NCI-H1694 treated with DMSO at 0.1 percent for 48 hours (cell line): ENCODE measurements around the gene SOST.
"Not testable (repeated sequence)": the region's sequence is repeated elsewhere in the genome, so short reads cannot be mapped to it uniquely, and the experiment has no call there.

ENCODE experiments used
- DNase-seq: peaks from one replicate; lab custom pipeline; 2025; lab: John Stamatoyannopoulos, UW

The SOST gene

DNA sequence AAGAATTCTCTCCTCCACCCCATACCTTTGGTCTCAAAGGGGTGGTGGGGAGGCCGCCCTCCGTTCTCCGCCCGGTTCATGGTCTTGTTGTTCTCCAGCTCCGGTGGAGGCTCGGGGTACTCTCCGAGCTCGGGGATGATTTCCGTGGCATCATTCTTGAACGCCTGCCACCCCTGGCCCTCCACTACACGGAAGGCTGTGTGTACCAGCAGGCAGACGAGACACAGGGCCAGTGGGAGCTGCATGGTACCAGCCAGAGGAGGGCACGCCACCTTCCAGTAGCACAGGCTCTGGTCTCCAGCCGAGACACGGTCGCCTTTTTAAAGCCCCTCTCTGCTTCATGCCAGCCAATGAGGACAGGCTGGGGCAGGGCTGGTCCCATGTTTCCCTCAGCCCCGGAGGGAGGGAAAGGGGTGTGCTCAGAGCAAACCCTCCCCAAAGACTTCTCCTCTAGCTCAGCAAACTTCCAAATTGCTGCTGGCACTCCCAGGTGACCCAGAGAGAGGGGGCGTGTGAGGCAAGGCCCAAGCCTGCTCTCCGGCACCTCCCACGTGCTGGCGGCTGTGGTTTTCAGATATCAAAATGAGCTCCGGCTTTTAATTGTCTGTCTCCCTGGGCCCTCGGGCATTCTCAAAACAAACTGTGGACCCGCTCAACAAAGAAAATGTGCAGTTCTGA lies at the start of gene SOST:
TSS of gene SOST (minus strand) at position 295 of the 678 bp plus-strand sequence. CDS start at position 245, 50 bp downstream.
- DNase-seq, result no peak

DNA sequence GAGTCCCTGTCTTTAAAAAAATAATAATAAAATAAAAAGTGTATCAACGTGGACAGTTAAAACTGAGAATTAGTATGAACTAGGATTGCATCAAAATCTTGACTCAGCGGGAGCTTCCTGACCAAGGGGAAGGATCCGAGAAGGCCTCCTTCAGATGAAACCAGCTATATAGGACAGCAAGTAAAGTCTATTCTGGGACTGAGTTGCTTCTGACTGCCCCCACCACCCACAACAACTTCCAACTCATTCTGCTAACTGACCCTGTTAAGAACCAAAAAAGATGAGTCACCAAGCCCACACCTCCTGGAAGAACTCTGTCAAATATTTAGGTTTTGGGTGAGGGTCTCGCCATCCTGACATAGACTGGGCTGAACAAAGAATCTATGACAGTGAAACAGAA lies 49.5 kb upstream of the SOST start:
- no peak for DNase-seq

DNA sequence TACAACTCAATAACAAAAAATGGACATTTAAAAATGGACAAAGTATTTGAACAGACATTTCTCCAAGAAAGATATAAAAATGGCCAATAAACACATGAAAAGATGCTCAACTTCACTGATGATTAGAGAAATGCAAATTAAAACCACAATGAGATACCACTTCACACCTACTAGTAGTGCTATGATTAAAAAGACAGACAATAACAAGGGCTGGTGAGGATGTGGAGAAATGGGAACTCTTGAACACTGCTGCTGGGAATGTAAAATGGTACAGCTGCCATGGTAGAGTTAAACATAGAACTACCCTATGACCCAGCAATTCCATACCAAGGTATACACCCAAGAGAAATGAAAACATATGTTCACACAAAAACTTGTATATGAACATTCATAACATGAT lies 46.5 kb upstream of the SOST start:
- DNase-seq, result no peak

DNA sequence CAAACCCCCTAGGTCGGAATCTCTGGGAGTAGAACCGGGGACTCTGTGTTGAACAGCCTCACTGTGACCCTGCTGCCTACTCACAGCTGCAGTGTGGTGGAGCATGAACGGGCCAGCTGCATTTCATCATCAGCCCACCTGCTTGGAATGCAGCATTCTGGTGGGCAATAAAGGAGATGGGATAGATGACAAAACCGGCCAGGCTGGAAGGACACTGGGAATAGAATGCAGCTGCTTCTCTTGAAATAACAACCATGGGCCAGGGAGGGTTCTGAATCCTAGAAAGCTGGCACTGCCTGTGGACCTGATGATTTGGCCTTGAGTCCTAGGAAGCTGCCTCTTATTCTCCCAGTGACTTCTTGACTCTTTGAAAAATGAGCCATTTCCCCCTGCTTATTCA lies 45.2 kb upstream of the SOST start:
- DNase-seq, result no peak

DNA sequence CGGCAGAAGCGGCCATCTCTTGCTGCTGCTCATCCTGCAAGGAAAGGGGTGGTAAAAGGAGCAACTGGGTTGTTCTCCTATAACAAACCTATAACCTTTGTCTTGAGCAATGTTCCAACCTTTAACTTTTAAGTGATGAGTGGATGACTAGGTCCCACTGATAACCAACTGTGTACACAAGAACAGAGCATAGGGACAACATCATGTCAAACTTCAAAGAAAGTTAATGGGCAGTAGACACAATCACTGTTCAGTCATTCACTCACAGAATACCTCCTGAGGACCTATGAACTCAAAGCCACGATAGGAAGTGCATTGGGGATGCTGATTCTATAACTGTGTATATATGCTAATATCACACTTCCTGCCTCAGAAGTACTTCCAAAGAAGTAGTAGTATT lies 43.3 kb upstream of the SOST start:
- no peak for DNase-seq

DNA sequence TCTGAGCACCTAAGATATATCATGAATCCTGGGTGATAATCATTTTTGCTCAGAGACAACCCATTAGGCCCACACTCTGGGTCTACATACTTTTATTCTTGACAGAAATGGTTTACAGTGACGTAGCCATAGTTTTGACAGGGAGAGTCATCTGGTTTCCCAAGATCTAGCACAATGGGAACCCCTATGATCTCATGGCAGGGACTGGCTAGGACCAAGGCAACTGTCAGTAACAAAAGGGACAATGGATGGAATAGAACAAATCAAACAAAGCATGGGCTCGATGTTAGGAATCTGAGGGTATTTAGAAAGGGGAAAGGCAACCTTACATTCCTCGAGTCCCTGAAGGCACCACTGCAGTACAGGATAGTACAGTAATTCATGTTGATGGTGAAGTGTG lies 42.1 kb upstream of the SOST start:
- no peak for DNase-seq

DNA sequence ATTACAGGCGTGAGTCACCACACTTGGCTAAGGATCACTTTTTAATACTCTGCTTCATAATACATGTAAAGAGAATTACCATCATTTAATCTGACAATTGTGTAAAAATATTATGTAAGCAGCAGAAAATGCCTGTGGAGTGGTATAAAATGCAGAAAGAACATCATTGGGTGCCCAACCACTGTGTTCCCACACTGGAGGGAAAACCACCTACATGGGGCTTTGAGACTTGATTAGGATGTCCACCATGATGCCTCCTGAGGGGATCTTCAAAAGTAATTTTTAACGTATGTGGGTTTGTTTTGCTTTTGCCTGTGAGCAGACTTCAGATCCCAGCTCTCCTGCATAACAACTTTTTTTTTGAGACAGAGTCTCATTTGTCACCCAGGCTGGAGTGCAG lies 40.5 kb upstream of the SOST start:
- DNase-seq, result no peak

DNA sequence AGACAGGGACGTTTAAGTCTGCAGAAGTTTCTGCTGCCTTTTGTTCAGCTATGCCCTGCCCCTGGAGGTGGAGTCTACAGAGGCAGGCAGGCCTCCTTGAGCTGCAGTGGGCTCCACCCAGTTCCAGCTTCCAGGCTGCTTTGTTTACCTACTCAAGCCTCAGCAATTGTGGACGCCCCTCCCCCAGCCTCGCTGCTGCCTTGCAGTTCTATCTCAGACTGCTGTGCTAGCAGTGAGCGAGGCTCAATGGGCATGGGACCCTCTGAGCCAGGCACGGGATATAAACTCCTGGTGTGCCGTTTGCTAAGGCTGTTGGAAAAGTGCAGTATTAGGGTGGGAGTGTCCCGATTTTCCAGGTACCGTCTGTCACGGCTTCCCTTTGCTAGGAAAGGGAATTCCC lies 39.4 kb upstream of the SOST start:
- not testable (repeated sequence) for DNase-seq

DNA sequence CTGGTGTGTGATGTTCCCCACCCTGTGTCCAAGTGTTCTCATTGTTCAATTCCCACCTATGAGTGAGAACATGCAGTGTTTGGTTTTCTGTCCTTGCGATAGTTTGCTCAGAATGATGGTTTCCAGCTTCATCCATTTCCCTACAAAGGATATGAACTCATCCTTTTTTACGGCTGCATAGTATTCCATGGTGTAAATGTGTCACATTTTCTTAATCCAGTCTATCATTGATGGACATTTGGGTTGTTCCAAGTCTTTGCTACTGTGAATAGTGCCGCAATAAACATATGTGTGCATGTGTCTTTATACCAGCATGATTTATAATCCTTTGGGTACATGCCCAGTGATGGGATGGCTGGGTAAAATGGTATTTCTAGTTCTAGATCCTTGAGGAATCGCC lies 34.1 kb upstream of the SOST start:
- not testable (repeated sequence) for DNase-seq

DNA sequence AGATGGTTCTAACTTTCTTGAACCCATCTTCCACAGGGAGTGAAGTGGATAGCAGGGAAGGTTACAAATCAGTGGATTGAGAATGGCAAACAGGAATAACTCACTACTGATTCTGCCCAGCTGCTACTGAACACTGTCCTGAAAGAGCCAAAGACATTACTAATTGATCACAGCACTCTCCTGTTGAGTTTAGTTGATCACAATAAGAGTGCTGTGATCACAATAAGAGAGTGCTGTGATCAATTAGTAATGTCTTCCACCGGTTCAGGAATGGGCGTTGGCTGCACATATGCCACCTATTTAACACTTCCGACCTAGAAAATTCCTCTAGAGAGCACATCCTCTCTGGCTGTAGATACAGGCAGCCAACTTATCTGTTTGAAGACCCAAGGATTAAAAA lies 33.0 kb upstream of the SOST start:
- DNase-seq, result peak; percentile 97

DNA sequence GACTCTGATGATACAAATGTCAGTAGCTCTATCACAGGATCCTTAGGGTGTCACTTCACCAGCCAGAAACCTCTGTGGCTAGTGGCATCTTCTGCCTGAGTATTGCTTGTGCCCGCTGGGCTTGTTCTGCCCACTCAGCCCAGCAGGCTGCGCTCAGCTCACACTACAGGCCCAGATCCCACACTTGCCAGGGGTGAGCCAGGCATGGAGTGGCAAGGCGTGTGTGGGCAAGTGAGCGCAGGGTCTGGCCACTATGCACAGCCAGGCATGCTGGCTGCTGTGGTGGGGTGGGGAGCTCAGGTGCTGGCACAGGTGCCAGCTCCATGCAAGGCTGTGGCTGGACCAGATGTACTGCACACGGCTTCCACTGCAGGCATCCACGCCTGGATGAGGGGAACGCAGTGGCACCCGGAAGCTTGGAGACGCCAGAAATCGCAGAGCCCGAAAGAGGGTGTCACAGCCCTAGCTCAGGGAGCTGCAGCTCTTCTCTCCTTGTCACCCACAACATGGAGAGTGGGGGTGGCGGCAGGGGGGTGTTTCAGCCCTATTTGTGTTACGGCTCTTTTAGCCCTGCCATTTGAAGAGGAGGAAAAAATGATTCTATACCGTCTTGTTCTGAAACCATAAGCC lies 31.8 kb upstream of the SOST start:
- DNase-seq, result peak; percentile 60

DNA sequence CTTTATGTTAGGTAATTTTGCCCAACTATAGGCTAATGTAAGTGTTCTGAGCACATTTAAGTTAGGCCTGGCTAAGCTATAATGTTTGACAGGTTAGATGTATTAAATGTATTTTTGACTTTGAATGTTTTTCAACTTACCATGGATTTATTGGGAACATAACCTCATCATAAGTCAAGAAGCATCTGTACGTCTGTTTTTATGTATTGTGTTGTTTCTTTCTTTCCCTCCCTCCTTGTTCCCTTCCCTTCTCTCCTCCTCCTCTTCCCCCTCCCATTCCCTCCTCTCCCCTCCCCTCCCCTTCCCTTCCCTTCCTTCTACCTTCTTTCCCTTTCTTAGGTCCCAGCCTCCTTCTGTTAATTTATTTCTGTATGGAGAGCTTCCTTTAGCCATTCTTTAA lies 30.9 kb upstream of the SOST start:
- DNase-seq, result no peak

DNA sequence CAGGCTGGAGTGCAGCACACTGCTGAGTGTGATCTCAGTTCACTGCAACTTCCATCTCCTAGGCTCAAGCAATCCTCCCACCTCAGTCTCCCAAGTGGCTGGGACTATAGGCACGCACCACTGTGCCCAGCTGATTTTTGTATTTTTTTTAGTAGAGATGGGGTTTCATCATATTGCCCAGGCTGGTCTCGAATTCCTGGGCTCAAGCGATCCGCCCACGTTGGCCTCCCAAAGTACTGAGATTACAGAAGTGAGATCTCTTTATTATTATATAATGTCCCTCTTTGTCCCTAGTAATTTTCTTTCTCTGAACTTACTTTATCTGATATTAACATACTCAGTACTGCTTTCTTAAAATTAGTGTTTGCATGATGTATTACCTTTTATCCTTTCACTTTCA lies 29.9 kb upstream of the SOST start:
- DNase-seq, result no peak

DNA sequence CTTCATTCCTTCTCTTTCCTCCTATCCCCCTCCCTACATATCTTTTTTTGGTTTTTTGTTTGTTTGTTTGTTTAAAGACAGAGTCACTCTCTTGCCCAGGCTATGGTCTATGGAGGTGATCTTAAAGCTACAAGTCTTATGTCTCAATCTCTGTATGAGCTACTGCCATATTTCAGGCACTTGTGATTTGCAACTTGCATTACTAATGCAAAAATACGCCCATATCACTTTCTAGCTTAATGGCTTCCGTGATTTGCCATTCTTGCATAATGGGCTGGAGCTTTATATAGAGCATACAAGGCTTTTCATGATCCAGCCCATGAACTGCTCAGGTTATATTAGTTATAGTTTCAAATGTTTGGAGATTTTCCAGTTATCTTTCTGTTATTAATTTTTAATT lies 29.1 kb upstream of the SOST start:
- no peak for DNase-seq

DNA sequence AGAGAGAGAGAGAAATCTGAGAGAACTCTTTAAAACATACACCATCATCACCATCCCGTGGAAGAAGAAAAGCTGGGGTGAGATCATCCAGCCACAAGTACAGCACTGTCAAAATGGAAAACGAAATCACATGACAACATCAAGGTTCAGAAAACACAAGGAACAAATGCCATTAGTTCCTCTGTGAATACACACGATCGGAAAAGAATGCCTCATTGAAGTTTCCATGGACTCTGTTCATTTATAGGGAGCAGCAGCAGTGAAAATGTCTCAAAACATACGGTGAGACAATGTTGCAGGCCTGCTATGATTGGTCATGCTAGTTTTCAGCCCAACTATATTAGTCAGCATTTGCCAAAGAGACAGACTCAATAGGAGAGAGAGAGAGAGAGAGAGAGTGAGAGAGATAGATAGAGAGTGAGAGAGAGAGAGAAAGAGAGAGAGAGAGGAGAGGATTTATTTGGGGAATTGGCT lies 26.1 kb upstream of the SOST start:
- no peak for DNase-seq

DNA sequence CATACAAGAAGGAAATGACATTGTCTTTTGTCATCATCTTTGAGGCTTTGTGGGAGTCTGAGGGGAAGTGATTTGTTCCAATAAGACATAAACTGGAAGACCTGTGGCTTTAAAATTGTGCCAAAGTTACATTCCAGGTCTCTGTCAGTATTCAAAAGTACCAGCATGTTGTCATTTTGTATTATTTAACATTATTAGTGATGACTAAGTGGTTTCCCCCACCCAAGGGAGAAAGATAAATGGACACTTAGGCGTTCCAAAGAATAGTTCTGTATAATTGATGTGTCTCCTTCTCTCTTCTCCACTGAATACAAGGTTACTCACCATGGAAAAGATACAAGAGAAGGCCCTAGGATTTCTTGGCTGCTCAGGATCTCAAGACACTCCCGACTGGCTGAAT lies 25.5 kb upstream of the SOST start:
- no peak for DNase-seq

DNA sequence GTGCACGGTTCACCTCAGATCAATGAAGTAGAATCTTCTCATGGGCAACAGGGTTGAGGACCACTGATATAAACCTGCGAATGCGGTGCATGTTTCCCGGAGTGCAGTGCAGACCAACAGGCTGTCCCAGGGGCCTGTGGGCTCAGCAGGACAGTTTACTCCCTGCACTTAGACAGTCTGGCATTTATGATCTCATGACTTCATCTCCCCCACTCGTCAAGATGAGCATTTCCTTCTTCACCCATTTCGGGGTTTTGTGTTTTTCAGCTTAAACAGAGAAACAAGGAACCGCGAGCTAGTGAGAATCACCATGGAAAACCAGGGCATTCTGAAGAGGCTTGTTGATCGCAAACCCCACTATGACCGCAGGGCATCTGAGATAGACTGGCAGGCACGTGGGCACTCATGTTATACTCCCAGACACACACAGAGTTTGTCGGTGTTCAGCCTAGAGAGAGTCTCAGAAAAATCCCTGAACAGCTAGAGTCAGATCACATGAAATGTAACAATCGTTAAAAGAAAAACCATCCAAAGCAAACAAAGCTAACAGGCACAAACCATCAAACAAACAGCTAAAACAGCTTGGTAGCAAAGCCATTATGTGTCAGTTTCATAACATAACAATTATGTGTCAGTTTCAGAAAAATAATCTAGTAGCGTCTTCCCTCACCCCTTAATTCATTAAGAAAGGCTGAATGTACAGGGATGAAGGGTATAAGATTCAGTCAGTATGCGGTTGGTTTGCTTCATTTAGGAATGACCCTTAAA lies 24.5 kb upstream of the SOST start:
- DNase-seq, result no peak

DNA sequence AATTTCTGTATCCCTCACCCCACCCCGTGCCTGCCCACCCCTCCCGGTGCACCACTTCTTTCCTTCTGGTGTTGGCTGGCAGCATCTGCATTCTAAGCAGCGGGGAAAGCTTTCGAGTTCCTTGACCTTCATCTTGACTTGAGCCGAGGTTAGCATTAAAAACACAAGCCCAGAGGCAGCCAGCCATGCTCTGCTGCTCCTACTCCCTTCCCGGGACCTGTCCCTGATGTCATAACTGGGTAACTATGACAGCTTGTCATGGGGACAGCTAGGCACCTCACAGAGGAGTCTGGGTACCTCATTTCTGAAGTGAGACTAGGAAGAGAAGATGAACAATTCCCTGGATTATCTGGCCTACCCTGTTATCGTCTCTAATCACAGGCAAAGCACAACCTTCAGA lies 21.5 kb upstream of the SOST start, which contains the start of gene CFAP97D1:
TSS of gene CFAP97D1 (plus strand) at position 301 of the 400 bp plus-strand sequence. CDS start at position 329, 28 bp downstream.
- no peak for DNase-seq

DNA sequence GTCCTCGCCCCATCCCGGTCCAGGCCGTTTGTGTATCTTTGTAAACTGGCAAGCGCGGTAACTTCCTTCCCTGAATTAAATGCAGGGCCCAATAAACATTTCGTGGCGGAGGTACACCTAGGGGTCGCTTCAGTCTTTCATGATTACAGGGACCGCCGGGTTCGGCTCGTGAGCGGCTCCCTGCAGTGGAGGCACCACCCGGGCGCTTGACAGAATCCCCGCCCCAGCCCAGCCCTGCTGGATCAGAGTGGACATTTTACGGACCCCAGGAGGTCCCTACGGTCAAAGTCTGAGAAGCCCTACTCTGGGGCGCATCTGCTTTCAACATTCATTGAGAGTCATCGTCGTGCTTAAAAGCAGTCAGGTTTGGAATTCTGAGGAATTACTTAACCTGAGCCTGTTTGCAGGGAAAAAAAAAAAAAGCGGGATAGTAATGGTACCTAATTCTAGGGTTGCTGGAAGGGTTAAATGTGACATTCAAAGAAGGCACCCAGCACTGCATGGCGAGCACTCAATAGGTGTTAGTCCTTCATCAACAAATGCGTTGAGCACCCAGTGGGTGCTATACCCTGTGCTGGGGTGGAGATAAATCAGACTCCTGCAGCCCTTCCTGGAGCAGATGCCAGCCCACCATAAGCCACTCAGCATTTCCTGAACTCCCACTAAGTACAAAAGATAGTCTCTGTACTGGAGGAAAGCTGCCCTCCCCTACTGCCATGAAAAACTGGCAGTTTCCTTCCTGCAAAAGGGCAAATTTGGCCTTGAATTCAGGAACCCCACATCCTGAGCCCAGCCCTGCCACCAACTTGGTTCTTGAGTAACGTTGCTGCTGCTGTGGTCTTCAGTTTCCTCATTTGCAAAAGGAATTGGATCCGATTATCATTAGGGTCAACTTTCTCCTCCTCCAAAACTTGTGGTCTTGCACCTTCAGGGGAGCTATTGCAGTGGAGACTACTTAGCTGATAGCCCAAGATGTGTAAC lies 20.8 kb upstream of the SOST start:
- no peak for DNase-seq

DNA sequence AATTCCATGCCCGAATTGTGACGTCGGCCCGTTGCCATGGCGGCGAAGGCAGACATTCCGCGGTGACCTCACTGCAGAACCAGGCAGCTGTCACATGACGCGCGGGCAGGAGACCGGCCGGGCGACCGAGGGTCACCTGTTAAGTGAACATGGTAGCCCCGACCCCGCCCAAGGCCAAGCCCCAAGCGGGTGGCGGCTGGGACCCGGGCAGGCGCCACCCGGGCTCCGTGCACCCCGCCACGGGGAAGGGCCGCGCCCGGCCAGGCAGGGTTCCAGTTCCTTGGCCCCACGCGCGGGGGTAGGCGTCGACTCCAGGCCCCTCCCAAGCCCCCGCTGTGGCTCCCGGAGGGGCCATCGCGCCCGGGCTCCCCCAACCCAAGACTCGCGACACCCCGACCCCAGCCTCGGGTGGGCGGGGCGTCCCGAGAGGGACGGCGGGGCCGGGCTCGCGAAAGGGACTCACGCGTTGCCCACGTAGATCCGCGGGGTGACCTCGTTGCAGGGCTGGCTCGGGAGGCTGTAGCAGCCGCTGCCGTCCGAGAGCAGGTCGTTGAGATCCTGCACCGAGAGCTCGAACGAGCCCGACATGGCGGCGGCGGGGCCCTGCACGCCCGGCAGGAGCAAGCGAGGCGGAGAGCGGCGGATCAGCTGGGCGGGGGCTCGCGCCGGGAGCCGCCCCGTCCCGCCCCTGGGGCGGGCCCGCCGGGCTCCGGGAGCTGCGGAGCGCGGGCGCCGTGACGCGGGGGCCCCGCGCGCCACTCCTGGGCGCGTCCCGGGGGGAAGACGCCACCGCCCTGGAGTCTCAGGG lies 19.9 kb upstream of the SOST start, which contains the start of gene DUSP3:
TSS of gene DUSP3 (minus strand) at position 641 of the 808 bp plus-strand sequence. CDS start at position 588, 53 bp downstream.
- peak; percentile 43 for DNase-seq
